Measurements from ENCODE around the gene CFHR2. TPM values are rescaled to one million over a fixed set of nuclear protein-coding genes. Genes with fewer than 3 reads are reported as not detected.
"Not testable (repeated sequence)": the region's sequence is repeated elsewhere in the genome, so short reads cannot be mapped to it uniquely, and the experiment has no call there.

The CFHR2 gene
- not detected in 2 replicates for total RNA-seq (2014; rRNA removed; shearing (Covaris generic); ENCODE audit: low replicate concordance)

DNA sequence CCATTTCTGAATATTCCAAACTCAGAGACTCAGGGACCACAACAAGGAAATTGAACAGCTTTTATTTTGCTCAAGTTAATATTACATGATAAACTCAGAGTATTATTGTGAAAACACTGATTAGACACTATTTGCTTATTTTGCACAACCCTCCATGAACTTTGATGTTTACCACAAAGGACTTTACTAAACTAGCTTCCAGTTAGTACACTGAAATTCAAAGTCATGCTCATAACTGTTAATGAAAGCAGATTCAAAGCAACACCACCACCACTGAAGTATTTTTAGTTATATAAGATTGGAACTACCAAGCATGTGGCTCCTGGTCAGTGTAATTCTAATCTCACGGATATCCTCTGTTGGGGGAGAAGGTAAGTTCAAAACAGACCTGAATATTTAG is at the start of gene CFHR2:
Gene CFHR2, plus strand, starts transcription at position 171 of the 400 bp plus-strand sequence. Its CDS starts 143 bp downstream, at position 314.
- not testable (repeated sequence) for H3K36me3 ChIP-seq, H3K27me3 ChIP-seq, DNase-seq, H3K4me3 ChIP-seq, H3K9me3 ChIP-seq

DNA sequence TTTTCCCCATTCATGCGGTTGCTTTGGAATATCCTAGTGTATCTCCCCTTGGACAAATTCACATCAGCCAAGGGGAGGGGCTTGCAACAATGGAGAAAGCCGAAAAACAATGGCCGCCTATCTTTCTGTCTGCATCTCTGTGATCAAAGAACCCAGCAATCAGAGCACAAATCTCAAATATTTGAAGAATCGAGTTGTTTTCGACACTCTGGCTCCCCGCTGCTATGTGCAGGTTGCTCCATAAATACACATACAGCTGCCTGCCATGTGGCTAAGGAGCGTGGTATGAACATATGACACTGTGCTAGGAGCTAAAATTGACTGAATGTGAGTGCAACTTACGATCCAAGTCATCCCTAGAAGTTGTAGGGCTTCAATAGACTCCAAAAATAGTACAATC is 47.2 kb upstream of the CFHR2 start:
- Histone ChIP-seq H3K4me3 (no peak overlapping the region), H3K27me3 (no peaks in the 10 kb centered on the region), H3K9me3 (no peaks in the 10 kb centered on the region), H3K36me3 (no peaks in the 10 kb centered on the region)
- DNase-seq: no peak

DNA sequence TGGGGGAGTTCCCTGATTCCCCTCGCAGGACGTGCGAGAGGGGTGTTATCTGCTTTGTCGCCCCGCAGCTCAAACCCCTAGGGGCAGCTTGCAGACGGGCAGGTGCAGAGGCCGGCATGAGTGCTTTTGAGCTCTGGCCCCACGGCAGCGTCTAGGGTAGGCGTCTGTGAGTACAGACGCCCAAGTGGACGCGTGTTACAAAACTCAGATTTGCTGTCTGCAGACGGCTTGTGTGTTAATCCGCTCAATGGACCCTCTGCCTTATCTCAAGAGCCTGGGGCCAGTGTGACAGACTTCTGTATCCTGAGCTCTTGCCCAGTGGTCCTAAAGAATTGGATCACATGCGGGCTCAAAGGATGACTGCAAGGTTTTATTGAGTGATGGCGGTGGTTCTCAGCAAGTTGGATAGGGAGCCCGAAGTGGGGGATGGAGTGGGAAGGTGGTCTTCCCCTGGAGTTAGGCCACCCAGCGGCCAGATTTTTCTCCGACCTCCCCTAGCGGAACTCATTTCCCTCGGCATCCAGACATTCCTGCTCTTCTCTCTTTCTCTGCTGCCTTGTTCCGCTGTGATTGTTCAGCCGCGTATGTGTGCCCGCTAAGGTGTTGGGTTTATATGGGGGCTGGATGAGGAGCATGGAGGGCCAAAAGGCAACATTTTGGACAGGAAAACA is 46.2 kb upstream of the CFHR2 start:
- no peaks in the 10 kb centered on the region for H3K27me3 ChIP-seq
- H3K4me3 ChIP-seq: no peak overlapping the region
- no peaks in the 10 kb centered on the region for H3K9me3 ChIP-seq
- DNase-seq: peak; percentile 3
- H3K36me3 ChIP-seq: no peaks in the 10 kb centered on the region

GRCh38 chr1:196902344-196902743 is 41.2 kb upstream of the CFHR2 start:
- no peaks in the 10 kb centered on the region for H3K9me3 ChIP-seq
- H3K4me3 ChIP-seq: no peak overlapping the region
- H3K36me3 ChIP-seq: no peaks in the 10 kb centered on the region
- no peak for DNase-seq
- H3K27me3 ChIP-seq: no peaks in the 10 kb centered on the region

DNA sequence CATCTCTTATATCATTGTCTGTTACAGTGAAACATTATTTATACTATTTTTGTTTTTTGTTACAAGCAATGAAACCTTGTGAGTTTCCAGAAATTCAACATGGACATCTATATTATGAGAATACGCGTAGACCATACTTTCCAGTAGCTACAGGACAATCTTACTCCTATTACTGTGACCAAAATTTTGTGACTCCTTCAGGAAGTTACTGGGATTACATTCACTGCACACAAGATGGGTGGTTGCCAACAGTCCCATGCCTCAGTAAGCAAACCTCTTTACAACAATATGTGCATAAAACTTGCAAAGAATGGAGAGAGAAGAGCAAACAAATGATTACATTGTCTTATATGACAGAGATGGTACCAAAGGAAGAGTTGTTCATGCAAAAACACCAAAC is 33.3 kb upstream of the CFHR2 start:
- DNase-seq: no peak
- Histone ChIP-seq H3K36me3 (no peaks in the 10 kb centered on the region), H3K27me3 (no peaks in the 10 kb centered on the region), H3K9me3 (no peaks in the 10 kb centered on the region), H3K4me3 (no peak overlapping the region)

GRCh38 chr1:196912283-196912682 is 31.3 kb upstream of the CFHR2 start:
- not testable (repeated sequence) for H3K27me3 ChIP-seq, H3K36me3 ChIP-seq, H3K9me3 ChIP-seq, DNase-seq, H3K4me3 ChIP-seq

- H3K9me3 ChIP-seq, H3K27me3 ChIP-seq, H3K36me3 ChIP-seq, H3K4me3 ChIP-seq: not testable (repeated sequence)
- DNase-seq: peak; percentile 14
These were observed 16.7 kb upstream of the CFHR2 start for GRCh38 chr1:196926839-196927238.

DNA sequence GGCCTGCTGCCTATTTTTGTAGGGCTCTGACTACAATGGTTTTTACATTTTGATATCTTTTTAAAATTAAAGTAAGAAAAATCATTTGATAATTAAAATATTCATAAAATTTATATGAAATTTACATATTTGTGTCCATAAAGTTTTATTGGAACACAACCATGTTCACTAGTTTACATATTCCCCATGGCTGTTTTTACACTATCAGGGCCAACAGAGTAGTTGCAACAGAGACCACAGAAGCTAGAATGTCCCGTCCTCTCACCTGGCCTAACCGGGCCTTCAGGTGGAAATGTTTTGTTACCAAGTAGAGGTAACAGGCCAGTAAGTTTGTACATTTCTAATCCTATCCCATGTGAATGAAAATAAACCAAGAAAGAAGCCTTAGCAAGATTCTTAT is 10.7 kb upstream of the CFHR2 start:
- not testable (repeated sequence) for H3K9me3 ChIP-seq, DNase-seq, H3K27me3 ChIP-seq, H3K36me3 ChIP-seq, H3K4me3 ChIP-seq

GRCh38 chr1:196933531-196934189 is 9.9 kb upstream of the CFHR2 start:
- Histone ChIP-seq H3K36me3 (no peaks in the 10 kb centered on the region), H3K27me3 (no peaks in the 10 kb centered on the region), H3K4me3 (no peak overlapping the region), H3K9me3 (no peaks in the 10 kb centered on the region)
- no peak for DNase-seq

- H3K27me3 ChIP-seq, H3K36me3 ChIP-seq, H3K9me3 ChIP-seq, DNase-seq, H3K4me3 ChIP-seq: not testable (repeated sequence)
These were observed 2.1 kb upstream of the CFHR2 start for GRCh38 chr1:196941474-196941873.

DNA sequence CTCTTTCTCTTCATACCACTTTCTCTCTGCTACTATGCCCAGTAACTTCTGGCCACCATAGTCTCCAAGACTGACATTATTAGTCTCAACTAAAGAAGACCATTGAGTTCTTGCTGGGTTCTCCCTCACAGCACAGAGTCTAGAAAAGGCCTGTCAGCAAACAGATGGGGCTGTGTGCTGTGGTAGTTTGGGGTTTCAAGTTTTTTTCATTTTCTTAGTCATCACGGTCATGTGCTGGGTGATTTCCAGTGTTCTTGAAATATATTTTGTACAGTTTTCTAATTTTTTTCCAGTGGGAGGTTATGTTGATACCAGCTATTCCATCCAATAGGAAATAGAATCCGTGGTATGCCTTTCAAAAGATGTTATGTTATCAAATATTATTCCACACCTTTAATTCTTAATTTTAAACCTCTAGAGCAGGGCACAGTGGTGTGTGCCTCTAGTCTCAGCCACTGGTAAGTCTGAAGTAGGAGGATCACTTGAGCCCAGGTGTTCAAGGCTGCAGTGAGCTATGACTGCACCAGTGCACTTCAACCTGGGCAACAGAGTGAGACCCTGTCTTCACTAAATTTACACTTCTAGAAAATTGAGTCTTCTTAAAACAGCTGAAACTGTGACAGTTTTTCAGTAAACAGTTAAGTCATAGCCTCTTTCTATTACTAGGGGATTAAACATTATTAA is 8.3 kb downstream of the CFHR2 start:
- no peak for DNase-seq
- Histone ChIP-seq H3K27me3 (no peaks in the 10 kb centered on the region), H3K4me3 (no peak overlapping the region), H3K9me3 (no peaks in the 10 kb centered on the region), H3K36me3 (no peaks in the 10 kb centered on the region)

GRCh38 chr1:196954778-196955177 is 11.2 kb downstream of the CFHR2 start:
- no peaks in the 10 kb centered on the region for H3K9me3 ChIP-seq
- DNase-seq: no peak
- no peaks in the 10 kb centered on the region for H3K36me3 ChIP-seq
- H3K27me3 ChIP-seq: no peaks in the 10 kb centered on the region
- H3K4me3 ChIP-seq: no peak overlapping the region

DNA sequence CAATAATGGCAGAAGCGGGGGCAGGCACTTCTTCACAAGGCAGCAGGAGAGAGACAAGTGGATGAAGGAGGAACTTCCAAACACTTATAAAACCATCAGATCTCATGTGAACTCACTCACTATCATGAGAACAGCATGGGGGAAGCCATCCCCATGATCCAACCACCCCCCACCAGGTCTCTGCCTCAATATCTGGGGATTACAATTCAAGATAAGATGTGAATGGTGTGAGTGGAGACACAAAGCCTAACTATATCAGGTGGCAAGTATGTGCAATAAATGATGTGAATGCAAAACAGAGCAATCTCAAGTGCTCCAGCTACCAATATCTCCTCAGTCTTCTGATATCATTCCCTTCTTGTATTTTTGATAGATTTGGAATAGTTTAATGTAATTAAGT is 12.4 kb downstream of the CFHR2 start:
- no peaks in the 10 kb centered on the region for H3K36me3 ChIP-seq
- H3K4me3 ChIP-seq: no peak overlapping the region
- no peaks in the 10 kb centered on the region for H3K27me3 ChIP-seq
- no peak for DNase-seq
- H3K9me3 ChIP-seq: no peaks in the 10 kb centered on the region

DNA sequence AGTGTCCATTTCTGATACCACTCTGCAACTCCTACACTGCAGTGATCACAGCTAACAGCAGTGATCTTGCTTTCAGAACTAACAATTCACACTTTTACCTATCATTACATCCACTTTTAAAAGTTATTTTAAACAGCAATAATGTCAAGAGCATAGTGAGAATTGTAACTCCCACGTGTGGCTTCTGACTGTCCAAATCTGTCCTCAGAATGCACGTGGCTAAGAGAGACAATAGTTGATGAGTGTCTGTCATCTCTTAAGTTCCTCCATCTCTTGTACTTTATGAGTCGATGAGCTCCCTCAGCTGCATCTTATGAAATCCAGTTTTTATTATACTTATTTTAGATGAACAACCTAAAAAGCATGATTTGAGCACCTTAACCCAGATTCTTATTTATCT is 17.3 kb downstream of the CFHR2 start:
- H3K27me3 ChIP-seq: no peaks in the 10 kb centered on the region
- H3K4me3 ChIP-seq: no peak overlapping the region
- no peaks in the 10 kb centered on the region; the same call in 1 of the 2 replicates for H3K9me3 ChIP-seq
- H3K36me3 ChIP-seq: no peaks in the 10 kb centered on the region
- DNase-seq: no peak

GRCh38 chr1:196970182-196970581 is 26.6 kb downstream of the CFHR2 start:
- Histone ChIP-seq H3K4me3 (no peak overlapping the region), H3K9me3 (no peaks in the 10 kb centered on the region)

GRCh38 chr1:196976278-196976677 is 32.7 kb downstream of the CFHR2 start:
- Histone ChIP-seq H3K36me3 (no peaks in the 10 kb centered on the region), H3K9me3 (no peaks in the 10 kb centered on the region), H3K27me3 (no peaks in the 10 kb centered on the region), H3K4me3 (no peak overlapping the region)
- no peak for DNase-seq

More at GRCh38 chr1:196970182-196970581, 26.6 kb downstream of the CFHR2 start:
- Histone ChIP-seq H3K36me3 (no peaks in the 10 kb centered on the region), H3K27me3 (no peaks in the 10 kb centered on the region)
- DNase-seq: no peak

DNA sequence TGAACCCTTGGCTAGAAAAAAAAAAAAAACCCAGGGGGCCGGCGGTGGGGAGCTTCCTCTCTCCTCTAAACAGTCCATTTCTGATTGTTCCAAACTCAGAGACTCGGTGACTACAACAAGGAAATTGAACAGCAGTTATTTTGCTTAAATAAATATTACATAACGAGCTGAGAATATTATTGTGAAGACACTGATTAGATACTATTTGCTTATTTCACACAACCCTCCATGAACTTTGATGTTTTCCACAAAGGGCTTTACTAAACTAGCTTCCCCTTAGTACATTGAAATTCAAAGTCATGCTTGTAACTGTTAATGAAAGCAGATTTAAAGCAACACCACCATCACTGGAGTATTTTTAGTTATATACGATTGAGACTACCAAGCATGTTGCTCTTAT is 33.7 kb downstream of the CFHR2 start, which contains the start of gene CFHR5:
Gene CFHR5, plus strand, starts transcription at position 279 of the 400 bp plus-strand sequence. Its CDS starts 109 bp downstream, at position 388.
- DNase-seq: no peak
- Histone ChIP-seq H3K9me3 (no peaks in the 10 kb centered on the region), H3K36me3 (no peaks in the 10 kb centered on the region), H3K27me3 (no peaks in the 10 kb centered on the region), H3K4me3 (no peak within 1 kb of the TSS)

Data from MG63 (cell line).